HCT116 (cell line): ENCODE data around the gene KMT2E. TPM values are rescaled to one million over a fixed set of nuclear protein-coding genes. Genes with fewer than 3 reads are reported as not detected.

ENCODE experiments used
- ATAC-seq: fragments of 200-7000 bp; cut with Tn5 transposase; 2 replicates; pipeline ENCODE4 v1.9.1; 2020; ENCODE audit warnings: mild to moderate bottlenecking, moderate library complexity
- BruUV-seq: library from RNA; stranded (reverse); fragments of 400-500 nt; replicated peaks from 2 replicates; lab custom pipeline; 2021; lab: Mats Ljungman, UMichigan
- CTCF ChIA-PET: fragments of 300-600 bp; sonication (Branson Sonifier 250); formaldehyde crosslinking; loops from one replicate; lab custom pipeline; 2021; ENCODE audit warnings: antibody characterized with exemption; lab: Charles Lee
- POLR2A ChIA-PET: fragments of 300-600, 350-600 bp; sonication (Branson Sonifier 250); formaldehyde crosslinking; loops from one replicate; lab custom pipeline; 2021; ENCODE audit warnings: antibody characterized with exemption; lab: Charles Lee
- RAD21 ChIA-PET, 2 experiments: fragments of 300-600 bp; sonication (Branson Sonifier 250); formaldehyde crosslinking; loops; one replicate each; lab custom pipeline; 2023; ENCODE audit warnings: low total read pairs in 2 of 2; ENCODE audit not compliant: uncharacterized antibody in 2 of 2, unreplicated experiment in 2 of 2, low non-redundant PET in 1 of 2; lab: Charles Lee
- DNase-seq: peaks from one replicate; pipeline ENCODE4 v3.0.0-alpha.2; 2010; ENCODE audit warnings: low read depth, low spot score
- H2AFZ ChIP-seq: fragments of 200-600 bp; shearing (Covaris generic), sonication (generic); 2 replicates; pipeline ENCODE4 v1.6.1; 2017; ENCODE audit warnings: low read depth, mixed run types, mixed read lengths, antibody characterized with exemption, low read length; ENCODE audit not compliant: poor library complexity, severe bottlenecking
- H3K27ac ChIP-seq: 2 replicates; pipeline ENCODE4 v1.5.1; 2012; ENCODE audit warnings: low read depth, low read length
- H3K27me3 ChIP-seq: fragments of 200-600 bp; sonication (generic); 2 replicates; pipeline ENCODE4 v1.6.1; 2016; ENCODE audit warnings: mixed run types, low read length, mixed read lengths; ENCODE audit not compliant: insufficient read depth
- H3K36me3 ChIP-seq, 2 experiments: fragments of 200-500 bp in 1 of 2; fragments of 200-600 bp in 1 of 2; sonication (Bioruptor generic) in 1 of 2; sonication (generic) in 1 of 2; 2 replicates each; pipeline versions ENCODE4 v1.5.1 to v1.6.1; 2014 to 2016; ENCODE audit warnings: low read length in 2 of 2, inconsistent platforms in 1 of 2, mixed read lengths in 1 of 2, mixed run types in 1 of 2; ENCODE audit not compliant: insufficient read depth in 2 of 2, control insufficient read depth in 1 of 2
- H3K4me1 ChIP-seq, 2 experiments: fragments of 200-600 bp in 1 of 2; sonication (generic) in 1 of 2; 2 replicates each; pipeline versions ENCODE4 v1.5.1 to v1.6.1; 2012 to 2017; ENCODE audit warnings: low read length in 2 of 2, inconsistent platforms in 1 of 2, mild to moderate bottlenecking in 1 of 2, mixed read lengths in 1 of 2, mixed run types in 1 of 2, moderate library complexity in 1 of 2; ENCODE audit not compliant: insufficient read depth in 2 of 2, control insufficient read depth in 1 of 2
- H3K4me2 ChIP-seq: fragments of 200-600 bp; sonication (generic); 2 replicates; pipeline ENCODE4 v1.6.1; 2017; ENCODE audit warnings: mixed run types, low read length, mixed read lengths
- H3K4me3 ChIP-seq, 2 experiments: fragments of 200-600 bp in 1 of 2; sonication (generic) in 1 of 2; replicated peaks in 1 of 2; 2 replicates each; pipeline ENCODE4 v1.5.1; 2011 to 2016; ENCODE audit warnings: low read length in 2 of 2, control low read depth in 1 of 2, low read depth in 1 of 2, mild to moderate bottlenecking in 1 of 2, mixed read lengths in 1 of 2, mixed run types in 1 of 2
- H3K79me2 ChIP-seq: fragments of 200-600 bp; sonication (generic); 2 replicates; pipeline ENCODE4 v1.6.1; 2017; ENCODE audit warnings: mild to moderate bottlenecking, mixed run types, low read length, moderate library complexity, mixed read lengths; ENCODE audit not compliant: insufficient read depth
- H3K9ac ChIP-seq: fragments of 200-600 bp; sonication (generic); 2 replicates; pipeline ENCODE4 v1.6.1; 2016; ENCODE audit warnings: low read length, mixed read lengths
- H3K9me2 ChIP-seq: fragments of 200-600 bp; sonication (generic), shearing (Covaris generic); 2 replicates; pipeline ENCODE4 v1.6.1; 2017; ENCODE audit warnings: mixed run types, mild to moderate bottlenecking, moderate library complexity; ENCODE audit not compliant: insufficient read depth
- H3K9me3 ChIP-seq, 2 experiments: fragments of 200-500 bp in 1 of 2; fragments of 200-600 bp in 1 of 2; sonication (Bioruptor generic) in 1 of 2; sonication (generic) in 1 of 2; 2 replicates each; pipeline ENCODE4 v1.6.1; 2014 to 2017; ENCODE audit warnings: low read length in 2 of 2, mixed read lengths in 2 of 2, inconsistent platforms in 1 of 2, low read depth in 1 of 2, mild to moderate bottlenecking in 1 of 2, mixed run types in 1 of 2, moderate library complexity in 1 of 2; ENCODE audit not compliant: control insufficient read depth in 1 of 2, insufficient read depth in 1 of 2
- H4K20me1 ChIP-seq: fragments of 200-600 bp; sonication (generic), shearing (Covaris generic); 2 replicates; pipeline ENCODE4 v1.6.1; 2017; ENCODE audit warnings: mixed run types, mild to moderate bottlenecking, moderate library complexity; ENCODE audit not compliant: insufficient read depth
- CBX3 ChIP-seq: IDR thresholded peaks from 2 replicates; pipeline ENCODE4 v1.6.1; 2012; ENCODE audit warnings: low read depth
- CEBPB ChIP-seq: IDR thresholded peaks from 2 replicates; pipeline ENCODE4 v1.6.1; 2012; ENCODE audit warnings: low read depth
- ELF1 ChIP-seq: IDR thresholded peaks from 2 replicates; pipeline ENCODE4 v1.6.1; 2012; ENCODE audit warnings: low read depth, borderline replicate concordance
- EZH2phosphoT487 ChIP-seq: fragments of 200-600 bp; IDR thresholded peaks from 2 replicates; pipeline ENCODE4 v1.6.1; 2018; ENCODE audit warnings: antibody characterized with exemption, borderline replicate concordance
- FOSL1 ChIP-seq: IDR thresholded peaks from 2 replicates; pipeline ENCODE4 v1.6.1; 2012; ENCODE audit warnings: low read depth
- POLR2AphosphoS5 ChIP-seq: IDR thresholded peaks from 2 replicates; pipeline ENCODE4 v1.6.1; 2011; ENCODE audit warnings: mild to moderate bottlenecking, low read depth, low read length, moderate library complexity
- TCF7L2 ChIP-seq: IDR thresholded peaks from 2 replicates; pipeline ENCODE4 v1.7.0; 2011; ENCODE audit warnings: borderline replicate concordance, inconsistent platforms; ENCODE audit not compliant: insufficient read depth, insufficient read length; ENCODE audit errors: extremely low read depth
- ZNF274 ChIP-seq: fragments of 200-500 bp; sonication (Bioruptor generic); IDR thresholded peaks from 2 replicates; pipeline ENCODE4 v1.6.1; 2014; ENCODE audit warnings: mild to moderate bottlenecking, low read depth, low read length, inconsistent platforms
- intact Hi-C: fragments of 100-400 bp; cut with micrococcal nuclease; formaldehyde crosslinking; loops from 2 replicates; pipeline ENCODE4 v1.10.0; 2022
- total RNA-seq: library from RNA; stranded (reverse); gene quantifications from one replicate; pipeline ENCODE4 v1.2.1, GENCODE V29; 2021; ENCODE audit not compliant: unreplicated experiment
- TF ChIP-seq, protein P1 (sequence below): IDR thresholded peaks from 2 replicates; pipeline ENCODE4 v1.6.1; 2012
- TF ChIP-seq, protein P2 (sequence below): IDR thresholded peaks from 2 replicates; pipeline ENCODE4 v1.6.1; 2011; ENCODE audit warnings: mild to moderate bottlenecking, low read length, moderate library complexity; ENCODE audit not compliant: insufficient replicate concordance; ENCODE audit errors: extremely low read depth

The KMT2E gene
- total RNA-seq, 1 experiment from 2014 or later = 39.8 TPM

DNA sequence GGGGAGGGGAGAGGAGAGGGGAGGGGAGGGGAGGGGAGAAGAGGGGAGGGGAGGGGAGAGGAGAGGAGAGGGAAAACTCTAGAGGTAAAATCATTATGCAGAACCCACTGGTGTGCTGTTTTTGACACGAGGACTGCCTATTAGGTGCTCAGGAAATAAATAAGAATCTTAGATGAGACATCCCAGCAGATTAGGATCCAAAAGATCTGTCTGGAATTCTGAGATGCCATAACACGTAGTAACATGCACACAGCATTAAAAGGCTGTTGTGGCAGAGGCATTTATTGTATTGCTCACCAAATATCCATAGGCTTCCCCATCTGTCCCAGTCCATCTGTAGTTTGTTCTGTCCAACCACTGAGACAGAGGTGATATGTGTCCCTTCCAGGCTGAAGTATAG lies 40.8 kb upstream of the KMT2E start:
- POLR2A ChIA-PET = interaction anchor here (1.2 kb wide), 1 partner anchor 8 kb away, joined by 3 read pairs; no protein-coding TSS in a partner anchor
- intact Hi-C loops = no loop called here

More for the DNA sequence above, 40.8 kb upstream of the KMT2E start:
- H4K20me1 ChIP-seq = no peaks in the 10 kb centered on the region
- BruUV-seq = no TSS peak
- CTCF ChIA-PET = interaction anchor here (2.2 kb wide), 1 partner anchor 8 kb away, joined by 8 read pairs; no protein-coding TSS in a partner anchor
- RAD21 ChIA-PET = no interaction called here
- DNase-seq = no peak
- H3K79me2 ChIP-seq = no peaks in the 10 kb centered on the region
- H3K27me3 ChIP-seq = no peaks in the 10 kb centered on the region
- H3K9me3 ChIP-seq = no peaks in the 10 kb centered on the region
- H3K4me1 ChIP-seq = no peaks in the 10 kb centered on the region
- H3K27ac ChIP-seq = no peak overlapping the region
- no peaks in the 10 kb centered on the region for H3K36me3 ChIP-seq
- H3K4me2 ChIP-seq = no peak overlapping the region
- no peak for ATAC-seq
- no peak overlapping the region for H3K9ac ChIP-seq
- H3K4me3 ChIP-seq = no peak overlapping the region
- H3K9me2 ChIP-seq = no peaks in the 10 kb centered on the region
- no peak overlapping the region for H2AFZ ChIP-seq
- no peak for TF ChIP-seq ZNF274
- TF ChIP-seq EZH2phosphoT487 = no peak
- no peak for TF ChIP-seq CBX3
- TF ChIP-seq CEBPB = no peak
- TF ChIP-seq, protein P1, sequence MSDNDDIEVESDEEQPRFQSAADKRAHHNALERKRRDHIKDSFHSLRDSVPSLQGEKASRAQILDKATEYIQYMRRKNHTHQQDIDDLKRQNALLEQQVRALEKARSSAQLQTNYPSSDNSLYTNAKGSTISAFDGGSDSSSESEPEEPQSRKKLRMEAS = no peak
- TF ChIP-seq, protein P2, sequence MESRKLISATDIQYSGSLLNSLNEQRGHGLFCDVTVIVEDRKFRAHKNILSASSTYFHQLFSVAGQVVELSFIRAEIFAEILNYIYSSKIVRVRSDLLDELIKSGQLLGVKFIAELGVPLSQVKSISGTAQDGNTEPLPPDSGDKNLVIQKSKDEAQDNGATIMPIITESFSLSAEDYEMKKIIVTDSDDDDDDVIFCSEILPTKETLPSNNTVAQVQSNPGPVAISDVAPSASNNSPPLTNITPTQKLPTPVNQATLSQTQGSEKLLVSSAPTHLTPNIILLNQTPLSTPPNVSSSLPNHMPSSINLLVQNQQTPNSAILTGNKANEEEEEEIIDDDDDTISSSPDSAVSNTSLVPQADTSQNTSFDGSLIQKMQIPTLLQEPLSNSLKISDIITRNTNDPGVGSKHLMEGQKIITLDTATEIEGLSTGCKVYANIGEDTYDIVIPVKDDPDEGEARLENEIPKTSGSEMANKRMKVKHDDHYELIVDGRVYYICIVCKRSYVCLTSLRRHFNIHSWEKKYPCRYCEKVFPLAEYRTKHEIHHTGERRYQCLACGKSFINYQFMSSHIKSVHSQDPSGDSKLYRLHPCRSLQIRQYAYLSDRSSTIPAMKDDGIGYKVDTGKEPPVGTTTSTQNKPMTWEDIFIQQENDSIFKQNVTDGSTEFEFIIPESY = no peak
- TF ChIP-seq FOSL1 = no peak
- no peak for TF ChIP-seq TCF7L2
- TF ChIP-seq POLR2AphosphoS5 = no peak
- TF ChIP-seq ELF1 = no peak
